MM.1S (cell line): ENCODE results near the gene CCP110.

Experiments used
- DNase-seq: peaks from one replicate; pipeline ENCODE4 v3.0.0-alpha.2; 2015
- H2AFZ ChIP-seq: fragments of 300-600 bp; sonication (generic); 2 replicates; pipeline ENCODE4 v1.6.0; 2016; ENCODE audit warnings: antibody characterized with exemption, low read length
- H3F3A ChIP-seq: fragments of 300-600 bp; sonication (generic); 2 replicates; pipeline ENCODE4 v1.6.1; 2016; ENCODE audit warnings: mild to moderate bottlenecking, antibody characterized with exemption, low read length, moderate library complexity, mixed read lengths; ENCODE audit not compliant: insufficient read depth
- H3K27ac ChIP-seq: fragments of 300-600 bp; sonication (generic); 2 replicates; pipeline ENCODE4 v1.5.1; 2016; ENCODE audit warnings: mild to moderate bottlenecking, low read length
- H3K27me3 ChIP-seq: fragments of 300-600 bp; sonication (generic); replicated peaks from 2 replicates; pipeline ENCODE4 v1.6.0; 2016; ENCODE audit warnings: low read length; ENCODE audit not compliant: insufficient read depth
- H3K36me3 ChIP-seq: fragments of 300-600 bp; sonication (generic); replicated peaks from 2 replicates; pipeline ENCODE4 v1.6.1; 2016; ENCODE audit warnings: mild to moderate bottlenecking, low read length, mixed read lengths; ENCODE audit not compliant: insufficient read depth
- H3K4me1 ChIP-seq: fragments of 300-600 bp; sonication (generic); 2 replicates; pipeline ENCODE4 v1.6.1; 2016; ENCODE audit warnings: low read length, mixed read lengths
- H3K4me2 ChIP-seq: fragments of 300-600 bp; sonication (generic); 2 replicates; pipeline ENCODE4 v1.6.0; 2016; ENCODE audit warnings: low read depth, low read length
- H3K4me3 ChIP-seq: fragments of 300-600 bp; sonication (generic); 2 replicates; pipeline ENCODE4 v1.5.1; 2016; ENCODE audit warnings: low read length, mixed read lengths
- H3K79me2 ChIP-seq: fragments of 300-600 bp; sonication (generic); 2 replicates; pipeline ENCODE4 v1.6.1; 2016; ENCODE audit warnings: mixed run types, low read length, mixed read lengths
- H3K9ac ChIP-seq: fragments of 300-600 bp; sonication (generic); 2 replicates; pipeline ENCODE4 v1.6.1; 2016; ENCODE audit warnings: low read length, mixed read lengths
- H3K9me2 ChIP-seq: fragments of 300-600 bp; sonication (generic); replicated peaks from 2 replicates; pipeline ENCODE4 v1.6.1; 2016; ENCODE audit warnings: mild to moderate bottlenecking, low read length, mixed read lengths; ENCODE audit not compliant: insufficient read depth
- H3K9me3 ChIP-seq: fragments of 300-600 bp; sonication (generic); replicated peaks from 2 replicates; pipeline ENCODE4 v1.6.1; 2016; ENCODE audit warnings: mild to moderate bottlenecking, low read length, mixed read lengths; ENCODE audit not compliant: insufficient read depth
- H4K20me1 ChIP-seq: fragments of 300-600 bp; sonication (generic); 2 replicates; pipeline ENCODE4 v1.6.1; 2016; ENCODE audit warnings: mild to moderate bottlenecking, low read length, moderate library complexity, mixed read lengths; ENCODE audit not compliant: insufficient read depth
- CTCF ChIP-seq: fragments of 300-600 bp; sonication (generic); IDR thresholded peaks from 2 replicates; pipeline ENCODE4 v1.5.1; 2016; ENCODE audit warnings: antibody characterized with exemption, low read length, mixed read lengths
- EZH2 ChIP-seq: fragments of 300-600 bp; sonication (generic); optimal IDR thresholded peaks from 2 replicates; pipeline ENCODE3; 2017; ENCODE audit warnings: low read depth, mild to moderate bottlenecking, antibody characterized with exemption, low read length, mixed read lengths
- EZH2phosphoT487 ChIP-seq: fragments of 300-600 bp; sonication (generic); IDR thresholded peaks from 2 replicates; pipeline ENCODE4 v1.6.1; 2018; ENCODE audit warnings: antibody characterized with exemption, low read length

CCP110 gene

GRCh38 chr16:19559242-19559910, 35.6 kb downstream of the CCP110 start:
- no peak overlapping the region for H3K9ac ChIP-seq
- peak; percentile 57 for DNase-seq
- no peaks in the 10 kb centered on the region for H4K20me1 ChIP-seq
- no peaks in the 10 kb centered on the region for H3K4me1 ChIP-seq
- no peak for TF ChIP-seq EZH2phosphoT487
- peak; percentile 72 for TF ChIP-seq CTCF
- TF ChIP-seq EZH2 = no peak
- H3K79me2 ChIP-seq = no peaks in the 10 kb centered on the region; the same call in 1 of the 2 replicates
- no peaks in the 10 kb centered on the region for H3K36me3 ChIP-seq
- H3K9me3 ChIP-seq = no peaks in the 10 kb centered on the region
- H3K27ac ChIP-seq = no peak overlapping the region
- peaks cover 17% of the 10 kb centered on the region for H3F3A ChIP-seq
- H3K9me2 ChIP-seq = no peaks in the 10 kb centered on the region
- H3K4me2 ChIP-seq = no peak overlapping the region
- H3K27me3 ChIP-seq = no peaks in the 10 kb centered on the region
- no peak overlapping the region for H3K4me3 ChIP-seq
- H2AFZ ChIP-seq = no peak overlapping the region

- H3F3A ChIP-seq = peaks cover 11% of the 10 kb centered on the region
- no peak overlapping the region for H3K27ac ChIP-seq
- no peaks in the 10 kb centered on the region for H3K36me3 ChIP-seq
- H2AFZ ChIP-seq = no peak overlapping the region
- no peak overlapping the region for H3K9ac ChIP-seq
- TF ChIP-seq EZH2phosphoT487 (no peak), EZH2 (no peak), CTCF (no peak)
- no peaks in the 10 kb centered on the region for H3K9me3 ChIP-seq
- H3K4me3 ChIP-seq = no peak overlapping the region
- no peaks in the 10 kb centered on the region for H3K4me1 ChIP-seq
- no peaks in the 10 kb centered on the region for H3K9me2 ChIP-seq
- H3K4me2 ChIP-seq = no peak overlapping the region
- DNase-seq = no peak
- no peaks in the 10 kb centered on the region for H3K27me3 ChIP-seq
- no peaks in the 10 kb centered on the region for H4K20me1 ChIP-seq
- H3K79me2 ChIP-seq = no peaks in the 10 kb centered on the region; the same call in 1 of the 2 replicates
Observed at GRCh38 chr16:19560078-19560477, 36.3 kb downstream of the CCP110 start.

- H2AFZ ChIP-seq = no peak overlapping the region
- H3K36me3 ChIP-seq = no peaks in the 10 kb centered on the region
- H3K9me2 ChIP-seq = no peaks in the 10 kb centered on the region
- H3K9me3 ChIP-seq = no peaks in the 10 kb centered on the region
- DNase-seq = no peak
- H3K79me2 ChIP-seq = no peaks in the 10 kb centered on the region; the same call in 1 of the 2 replicates
- H3K4me2 ChIP-seq = no peak overlapping the region
- H3F3A ChIP-seq = no peaks in the 10 kb centered on the region
- H3K4me1 ChIP-seq = no peaks in the 10 kb centered on the region
- TF ChIP-seq CTCF = no peak
- TF ChIP-seq EZH2 = no peak
- no peak for TF ChIP-seq EZH2phosphoT487
- H3K9ac ChIP-seq = no peak overlapping the region
- H4K20me1 ChIP-seq = no peaks in the 10 kb centered on the region
- H3K27me3 ChIP-seq = no peaks in the 10 kb centered on the region
- H3K4me3 ChIP-seq = no peak overlapping the region
- H3K27ac ChIP-seq = no peak overlapping the region
Observed at GRCh38 chr16:19563377-19563776, 39.6 kb downstream of the CCP110 start.
